Stimulated activated naive CD8-positive, alpha-beta T cell treated with anti-CD3 and anti-CD28 coated beads, Interleukin-15, Interleukin-2, amounts not matched to agents 100 U/mL and 50 U/mL, for 24 hours (primary cell): ENCODE data around the gene NR4A1.
A peak's percentile ranks its signal among the peaks of the same experiment; 100 is the strongest.

Experiments
- ATAC-seq: fragments of 150-1000 bp; cut with Tn5 transposase; one replicate; pipeline ENCODE4 v1.10.0; 2021
- DNase-seq: peaks from one replicate; pipeline ENCODE4 v3.0.0; 2021

The NR4A1 gene

GRCh38 chr12:52058631-52059361 lies 7.6 kb downstream of the NR4A1 start:
- ATAC-seq (no peak), DNase-seq (no peak)

- DNase-seq, result no peak
- no peak for ATAC-seq
These were observed 8.6 kb downstream of the NR4A1 start for GRCh38 chr12:52059582-52060497.

GRCh38 chr12:52060498-52061177 lies 9.4 kb downstream of the NR4A1 start:
- no peak for ATAC-seq
- DNase-seq, result no peak

- no peak for ATAC-seq
- DNase-seq, result no peak
These were observed 10.4 kb downstream of the NR4A1 start for GRCh38 chr12:52061470-52062166.

DNA sequence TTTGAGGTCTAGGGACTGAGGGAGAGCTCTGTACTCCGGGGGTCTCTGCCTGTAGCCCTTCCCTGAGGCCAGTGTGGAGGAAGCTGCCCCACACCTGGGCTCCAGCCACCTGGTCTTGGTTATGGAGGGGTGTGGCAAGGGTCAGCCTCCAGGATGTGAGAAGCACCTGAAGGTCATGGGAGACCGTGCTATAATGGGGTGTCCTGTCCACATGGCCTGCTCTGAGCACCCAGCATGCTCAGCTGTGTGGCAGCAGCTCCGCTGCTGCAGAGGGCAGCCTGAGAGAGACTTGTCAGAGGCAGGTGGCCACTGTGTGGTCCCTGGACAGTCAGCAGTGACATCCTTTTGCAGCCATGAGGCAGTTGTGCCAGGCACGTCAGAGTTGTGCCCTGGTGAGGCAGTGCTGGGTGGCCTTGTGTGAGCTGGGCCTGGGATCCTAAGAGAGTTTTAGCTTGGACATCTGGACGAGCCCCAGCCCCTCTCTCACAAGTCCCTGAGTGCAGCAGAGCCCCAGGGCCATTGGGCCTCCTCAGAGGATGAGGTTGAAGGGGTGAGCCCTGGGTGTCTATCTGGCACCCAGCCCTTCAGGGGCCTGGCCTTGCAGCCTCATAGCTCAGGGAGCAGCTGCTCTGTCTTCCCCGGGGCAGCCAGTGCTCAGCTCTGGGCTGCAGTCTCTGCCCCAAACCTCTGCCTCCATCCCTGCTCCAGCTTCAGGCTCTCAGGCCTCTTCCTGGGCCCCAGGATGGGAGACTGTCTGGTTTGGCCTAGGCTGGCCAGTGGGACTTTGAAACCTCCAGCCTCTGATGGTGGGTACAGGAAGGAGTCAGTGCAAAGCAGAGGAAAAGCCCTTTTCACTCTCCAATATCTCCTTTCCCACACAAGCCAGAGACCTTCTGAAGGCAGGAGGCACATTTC lies 11.2 kb downstream of the NR4A1 start:
- DNase-seq (no peak), ATAC-seq (no peak)

DNA sequence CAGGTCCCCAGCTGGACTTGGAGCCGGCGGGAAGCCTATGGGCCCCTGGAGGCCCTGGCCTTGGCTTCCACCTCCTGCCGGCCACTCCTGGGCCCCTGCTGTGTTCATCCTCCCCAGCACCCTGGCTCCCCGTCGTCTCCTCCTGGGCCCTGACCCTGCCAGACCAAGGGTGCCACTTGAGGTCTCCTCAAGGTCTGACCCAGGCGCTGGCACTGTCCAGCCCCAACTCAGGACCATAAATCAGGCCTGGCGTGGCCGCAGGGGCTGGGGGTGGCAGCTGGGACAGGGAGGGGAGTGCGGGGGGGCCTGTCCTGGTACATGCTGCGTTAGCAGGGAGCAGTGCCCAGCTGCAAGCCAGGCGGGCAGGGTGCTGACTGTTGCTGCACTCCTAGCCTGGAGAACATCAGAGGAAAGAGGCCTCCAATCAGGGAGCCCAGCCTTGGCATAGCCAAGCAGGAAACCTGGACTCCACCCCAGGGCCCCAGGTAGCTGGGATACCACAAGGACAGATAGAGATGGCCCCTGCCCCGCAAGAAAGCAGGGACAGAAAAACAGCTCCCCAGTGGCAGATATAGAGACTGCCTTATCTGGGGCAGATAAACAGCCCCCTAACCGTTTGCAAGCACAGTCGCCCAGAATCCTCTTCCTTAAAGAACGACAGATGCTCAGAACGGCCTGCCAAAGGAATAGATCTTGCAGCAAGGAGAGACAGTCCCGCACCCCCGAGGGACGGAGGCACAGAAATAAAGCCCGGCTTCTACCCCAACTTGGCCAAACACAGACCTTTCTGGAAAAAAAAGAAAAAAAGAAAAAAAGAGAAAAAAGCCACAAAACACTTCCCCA lies 12.1 kb downstream of the NR4A1 start:
- ATAC-seq (no peak), DNase-seq (no peak)

DNA sequence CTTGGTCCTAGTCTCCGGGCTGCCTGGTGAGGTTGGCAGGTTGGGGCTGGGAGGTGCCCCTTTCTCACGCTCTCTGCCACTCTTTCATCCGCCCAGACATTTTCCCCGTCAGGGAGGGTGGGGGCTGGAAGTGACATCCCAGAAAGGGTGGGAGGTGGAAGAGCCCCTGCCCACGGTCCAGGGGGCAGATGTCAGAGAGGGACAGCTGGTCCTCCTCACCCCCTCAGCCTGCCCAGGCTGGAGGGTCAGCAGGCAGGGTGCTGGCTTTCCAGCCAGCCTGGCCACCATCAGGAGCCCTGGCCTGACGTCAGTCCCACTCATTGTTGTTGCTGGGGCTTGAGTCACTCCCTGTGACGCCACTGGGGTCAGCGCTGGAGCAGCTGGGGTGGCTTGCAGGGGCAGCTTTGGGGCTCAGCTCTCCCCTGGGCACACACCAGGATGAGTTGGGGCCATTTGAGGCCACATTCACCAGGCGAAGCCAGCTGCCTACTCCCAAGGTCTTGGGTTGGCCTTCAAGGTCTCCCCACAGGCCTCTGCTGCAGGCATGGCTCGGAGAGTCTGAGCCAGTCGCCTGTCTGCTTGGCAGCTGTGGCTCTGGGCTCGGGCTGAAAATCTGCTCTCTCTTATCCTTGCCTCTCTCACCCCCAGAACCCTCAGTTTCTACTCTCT lies 12.9 kb downstream of the NR4A1 start:
- ATAC-seq, result no peak

GRCh38 chr12:52066346-52067080 lies 15.3 kb downstream of the NR4A1 start:
- DNase-seq, result no peak
- peak; percentile 7 for ATAC-seq

More for the DNA sequence above, 12.9 kb downstream of the NR4A1 start:
- DNase-seq, result no peak

DNA sequence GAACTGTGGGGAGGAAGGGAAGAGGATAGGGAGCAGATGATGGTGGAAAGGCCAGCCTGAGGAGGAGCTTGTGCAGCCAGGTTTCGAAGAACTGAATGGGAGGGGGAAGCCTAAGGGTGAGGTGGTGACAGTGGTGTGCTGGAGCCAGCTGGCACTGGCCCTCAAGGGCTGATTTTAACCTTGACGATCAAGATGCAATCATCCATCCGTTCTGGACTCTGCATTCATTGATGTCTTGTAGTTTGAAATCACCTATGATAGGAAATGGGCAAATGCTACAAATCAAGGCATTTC lies 15.8 kb downstream of the NR4A1 start:
- ATAC-seq, result no peak
- DNase-seq, result no peak

DNA sequence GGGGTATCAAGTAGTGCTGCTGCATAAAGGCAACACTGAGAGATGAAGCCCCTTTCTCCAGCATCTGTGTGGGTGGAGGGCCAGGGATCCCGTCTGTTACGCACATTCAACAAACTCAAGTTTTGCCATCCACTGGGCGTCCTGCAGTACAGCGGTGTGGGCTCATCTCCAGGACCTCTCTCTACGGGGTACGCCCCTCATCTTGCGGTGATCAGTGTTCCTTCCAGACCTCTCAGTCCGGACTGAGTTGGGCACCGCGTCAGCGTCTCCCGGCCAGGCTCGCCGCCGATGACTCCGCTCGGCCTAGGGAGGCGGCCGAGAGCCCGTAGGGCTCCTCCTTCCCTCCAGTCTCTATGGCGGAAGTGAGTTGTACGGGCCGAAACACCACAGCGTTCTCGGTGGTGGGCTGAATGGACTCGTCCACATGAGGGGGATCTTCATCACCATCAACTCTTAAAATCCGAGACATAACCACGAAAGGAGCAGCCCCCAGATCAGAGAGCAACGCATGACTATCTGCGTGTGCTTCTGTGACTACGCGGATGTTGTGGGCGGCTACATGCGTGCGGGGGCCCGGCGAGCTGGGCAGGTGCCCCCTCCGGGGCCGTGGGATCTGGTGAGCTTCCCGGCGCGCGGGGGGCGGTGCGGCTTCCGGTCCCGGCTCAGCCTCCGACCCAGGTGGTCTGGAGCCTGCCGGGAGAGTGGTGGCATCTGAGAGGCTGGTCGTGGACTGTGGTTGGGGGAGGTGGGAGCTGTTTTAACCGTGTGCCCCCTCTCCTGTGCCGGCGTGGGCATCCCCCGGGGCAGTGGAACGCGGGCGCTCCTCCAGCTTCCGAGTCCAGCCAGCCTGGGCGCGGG lies 18.3 kb downstream of the NR4A1 start, which contains the start of gene ATG101:
TSS of gene ATG101 (plus strand) at position 652 of the 858 bp plus-strand sequence. CDS start 3,673 bp downstream, outside the sequence.
- DNase-seq (peak; percentile 86), ATAC-seq (peak; percentile 96)

DNA sequence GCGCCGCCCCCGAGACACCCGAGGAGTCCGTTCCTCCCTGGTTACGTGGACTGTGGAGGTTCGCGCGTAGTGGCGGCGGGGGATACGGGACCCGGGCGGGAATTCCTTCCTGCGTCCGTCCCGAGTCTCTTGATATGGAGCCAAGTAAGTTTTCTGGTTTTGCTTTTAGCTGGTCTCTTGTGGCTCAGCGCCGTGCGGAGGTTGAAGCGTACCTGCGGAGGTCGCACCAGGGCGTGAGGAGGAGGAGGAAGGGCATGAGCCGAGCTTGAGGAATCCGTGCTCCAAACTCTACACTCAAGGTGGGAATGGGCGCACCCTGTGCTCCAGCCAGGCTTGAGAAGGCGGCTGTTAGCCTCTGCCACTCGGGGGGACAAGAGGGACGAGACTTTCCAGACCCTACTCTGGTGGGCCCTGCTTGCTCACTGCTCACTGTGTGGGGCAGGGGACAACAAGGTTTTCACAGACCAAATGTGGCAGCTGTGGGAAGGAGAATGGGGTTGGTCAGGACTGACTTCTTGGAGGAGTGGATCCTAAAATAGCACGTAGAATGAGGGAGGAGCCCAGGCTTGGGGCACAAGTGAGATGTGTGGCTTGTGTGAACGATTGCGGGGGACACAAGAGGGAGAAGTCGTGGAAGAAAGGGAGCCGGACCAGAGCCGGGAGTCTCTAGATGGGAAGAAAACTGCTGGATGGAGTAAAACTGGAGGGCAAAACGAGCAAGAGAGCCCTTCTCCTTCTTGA lies 19.1 kb downstream of the NR4A1 start:
- DNase-seq, result no peak
- peak; percentile 16 for ATAC-seq

DNA sequence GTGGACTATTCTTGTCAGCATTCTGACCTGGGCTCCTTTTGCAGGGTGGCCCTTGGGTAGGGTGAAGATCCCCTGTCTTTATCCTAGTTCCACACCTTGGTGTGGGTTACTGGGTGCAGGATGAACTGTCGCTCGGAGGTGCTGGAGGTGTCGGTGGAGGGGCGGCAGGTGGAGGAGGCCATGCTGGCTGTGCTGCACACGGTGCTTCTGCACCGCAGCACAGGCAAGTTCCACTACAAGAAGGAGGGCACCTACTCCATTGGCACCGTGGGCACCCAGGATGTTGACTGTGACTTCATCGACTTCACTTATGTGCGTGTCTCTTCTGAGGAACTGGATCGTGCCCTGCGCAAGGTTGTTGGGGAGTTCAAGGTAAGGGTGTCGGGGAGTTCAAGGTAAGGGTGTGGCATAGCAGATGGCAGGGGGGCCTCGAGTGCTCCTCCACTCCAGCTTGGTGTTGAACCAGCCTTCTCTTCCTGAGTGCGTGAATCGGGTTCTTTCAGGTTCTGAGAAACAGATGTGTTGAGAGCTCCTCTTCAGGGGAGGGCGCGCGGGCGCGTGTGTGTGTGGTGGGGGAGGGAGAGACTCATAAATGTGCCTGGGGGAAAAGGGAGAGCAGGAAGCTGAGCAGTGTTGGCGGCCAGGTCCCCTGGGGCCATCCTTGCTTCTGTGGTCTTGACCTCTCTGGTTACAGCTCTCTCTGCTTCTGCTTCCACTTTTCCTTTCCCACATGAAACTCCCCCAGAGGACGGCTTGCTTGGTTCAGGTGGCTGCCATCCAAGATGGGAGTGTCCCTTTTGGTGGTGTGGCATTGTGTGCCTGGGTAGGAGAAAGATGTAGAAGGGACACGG lies 22.5 kb downstream of the NR4A1 start:
- DNase-seq (no peak), ATAC-seq (no peak)

DNA sequence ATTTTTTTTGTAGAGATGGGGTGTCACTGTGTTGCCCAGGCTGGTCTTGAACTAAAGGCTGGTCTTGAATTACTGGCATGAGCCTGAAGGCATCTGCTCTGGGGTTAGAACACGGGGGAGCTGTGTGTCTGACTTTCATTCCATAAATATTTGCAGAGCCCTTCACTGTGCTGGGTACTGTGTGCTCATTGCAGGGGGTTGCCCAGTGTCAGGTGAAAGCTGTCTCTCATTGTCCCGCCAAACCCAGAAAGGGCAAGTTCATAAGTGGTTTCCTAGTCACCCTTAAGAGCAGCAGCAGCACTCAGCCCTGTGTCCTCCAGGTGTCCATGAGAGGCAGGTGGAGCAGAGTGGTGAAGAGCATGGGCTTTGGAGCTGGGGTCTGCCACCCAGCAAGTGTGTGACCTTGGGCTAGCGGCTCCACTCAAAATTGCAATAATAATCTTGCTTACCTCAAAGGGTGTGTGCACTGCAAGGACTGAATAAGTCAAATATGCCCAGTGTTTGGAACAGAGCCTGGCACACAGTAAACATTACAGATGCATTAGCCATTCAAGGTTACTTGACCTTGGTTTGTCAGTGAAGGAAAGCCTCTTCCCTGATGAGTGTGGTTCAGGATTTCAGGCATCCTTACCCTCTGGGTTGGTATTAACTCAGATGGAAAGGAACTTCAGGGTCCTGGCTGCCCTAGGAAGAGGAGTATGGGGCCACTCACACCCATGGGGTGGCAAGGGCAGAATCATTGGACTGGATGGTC lies 23.9 kb downstream of the NR4A1 start:
- ATAC-seq (no peak), DNase-seq (no peak)

DNA sequence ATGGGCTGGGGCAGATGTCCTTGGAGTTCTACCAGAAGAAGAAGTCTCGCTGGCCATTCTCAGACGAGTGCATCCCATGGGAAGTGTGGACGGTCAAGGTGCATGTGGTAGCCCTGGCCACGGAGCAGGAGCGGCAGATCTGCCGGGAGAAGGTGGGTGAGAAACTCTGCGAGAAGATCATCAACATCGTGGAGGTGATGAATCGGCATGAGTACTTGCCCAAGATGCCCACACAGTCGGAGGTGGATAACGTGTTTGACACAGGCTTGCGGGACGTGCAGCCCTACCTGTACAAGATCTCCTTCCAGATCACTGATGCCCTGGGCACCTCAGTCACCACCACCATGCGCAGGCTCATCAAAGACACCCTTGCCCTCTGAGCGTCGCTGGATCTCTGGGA lies 25.6 kb downstream of the NR4A1 start:
- no peak for ATAC-seq
- DNase-seq, result no peak

DNA sequence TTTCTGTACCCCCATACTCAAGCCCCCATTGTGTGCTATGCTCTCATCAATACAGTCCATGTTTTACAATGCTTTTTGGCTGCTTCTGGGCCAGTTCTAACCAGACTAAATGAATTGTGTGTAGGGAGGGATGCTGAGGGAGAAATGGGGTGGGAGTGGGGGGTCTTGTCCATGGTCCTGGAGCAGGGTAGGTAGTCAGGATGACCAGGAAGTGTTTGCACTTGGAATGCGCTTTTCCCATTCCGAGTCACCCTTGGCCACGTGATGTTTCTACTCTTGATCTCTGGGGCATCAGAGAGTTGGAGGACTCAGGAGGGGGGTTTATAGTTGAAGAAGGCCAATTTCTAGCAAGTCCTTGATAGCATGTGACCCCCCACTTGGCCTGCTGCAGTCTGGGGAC lies 27.0 kb downstream of the NR4A1 start:
- ATAC-seq (no peak), DNase-seq (no peak)
